Testis (tissue), 2 donors: ENCODE data around the gene COL25A1.

Experiments used
- POLR2A ChIP-seq: fragments of 450-650 bp; IDR thresholded peaks from one replicate; pipeline ENCODE4 v1.6.1; 2017; ENCODE audit warnings: antibody characterized with exemption, mild to moderate bottlenecking, moderate library complexity
- TF ChIP-seq, protein P1 (sequence below), 3 experiments: fragments of 450-650 bp in 2 of 3; fragments of 200-600 bp in 1 of 3; sonication (generic) in 1 of 3; IDR thresholded peaks; one replicate each; pipeline ENCODE4 v1.5.1; 2016 to 2019; ENCODE audit warnings: antibody characterized with exemption in 3 of 3, mild to moderate bottlenecking in 2 of 3, moderate library complexity in 1 of 3

DNA sequence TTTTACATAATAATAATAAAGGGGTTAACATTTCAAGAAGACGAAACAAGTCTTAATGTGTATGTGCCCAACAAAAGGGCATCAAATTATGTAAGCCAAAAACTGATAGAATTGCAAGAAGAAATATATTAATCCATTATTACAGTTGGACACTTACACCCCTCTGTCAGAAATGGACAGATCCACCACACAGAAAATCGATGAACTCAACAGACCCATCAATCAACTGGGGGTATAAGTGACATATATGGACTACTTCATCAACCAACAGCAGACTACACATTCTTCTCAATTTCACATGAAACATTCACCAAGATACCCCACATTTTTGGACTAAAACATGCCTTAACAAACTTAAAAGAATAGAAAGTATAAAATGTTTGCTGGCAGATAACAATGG is 183.8 kb downstream of the COL25A1 start:
- TF ChIP-seq, protein P1, sequence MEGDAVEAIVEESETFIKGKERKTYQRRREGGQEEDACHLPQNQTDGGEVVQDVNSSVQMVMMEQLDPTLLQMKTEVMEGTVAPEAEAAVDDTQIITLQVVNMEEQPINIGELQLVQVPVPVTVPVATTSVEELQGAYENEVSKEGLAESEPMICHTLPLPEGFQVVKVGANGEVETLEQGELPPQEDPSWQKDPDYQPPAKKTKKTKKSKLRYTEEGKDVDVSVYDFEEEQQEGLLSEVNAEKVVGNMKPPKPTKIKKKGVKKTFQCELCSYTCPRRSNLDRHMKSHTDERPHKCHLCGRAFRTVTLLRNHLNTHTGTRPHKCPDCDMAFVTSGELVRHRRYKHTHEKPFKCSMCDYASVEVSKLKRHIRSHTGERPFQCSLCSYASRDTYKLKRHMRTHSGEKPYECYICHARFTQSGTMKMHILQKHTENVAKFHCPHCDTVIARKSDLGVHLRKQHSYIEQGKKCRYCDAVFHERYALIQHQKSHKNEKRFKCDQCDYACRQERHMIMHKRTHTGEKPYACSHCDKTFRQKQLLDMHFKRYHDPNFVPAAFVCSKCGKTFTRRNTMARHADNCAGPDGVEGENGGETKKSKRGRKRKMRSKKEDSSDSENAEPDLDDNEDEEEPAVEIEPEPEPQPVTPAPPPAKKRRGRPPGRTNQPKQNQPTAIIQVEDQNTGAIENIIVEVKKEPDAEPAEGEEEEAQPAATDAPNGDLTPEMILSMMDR (IDR thresholded peaks at IDR 0.05): no peak
- no peak for TF ChIP-seq POLR2A
